T1000 (cell line): ENCODE measurements around the gene UNC93A.
"Not testable (repeated sequence)": the region's sequence is repeated elsewhere in the genome, so short reads cannot be mapped to it uniquely, and the experiment has no call there.

Experiments used
- DNase-seq: peaks from one replicate; lab custom pipeline; 2025; ENCODE audit warnings: mixed read lengths; lab: John Stamatoyannopoulos, UW

Gene UNC93A

DNA sequence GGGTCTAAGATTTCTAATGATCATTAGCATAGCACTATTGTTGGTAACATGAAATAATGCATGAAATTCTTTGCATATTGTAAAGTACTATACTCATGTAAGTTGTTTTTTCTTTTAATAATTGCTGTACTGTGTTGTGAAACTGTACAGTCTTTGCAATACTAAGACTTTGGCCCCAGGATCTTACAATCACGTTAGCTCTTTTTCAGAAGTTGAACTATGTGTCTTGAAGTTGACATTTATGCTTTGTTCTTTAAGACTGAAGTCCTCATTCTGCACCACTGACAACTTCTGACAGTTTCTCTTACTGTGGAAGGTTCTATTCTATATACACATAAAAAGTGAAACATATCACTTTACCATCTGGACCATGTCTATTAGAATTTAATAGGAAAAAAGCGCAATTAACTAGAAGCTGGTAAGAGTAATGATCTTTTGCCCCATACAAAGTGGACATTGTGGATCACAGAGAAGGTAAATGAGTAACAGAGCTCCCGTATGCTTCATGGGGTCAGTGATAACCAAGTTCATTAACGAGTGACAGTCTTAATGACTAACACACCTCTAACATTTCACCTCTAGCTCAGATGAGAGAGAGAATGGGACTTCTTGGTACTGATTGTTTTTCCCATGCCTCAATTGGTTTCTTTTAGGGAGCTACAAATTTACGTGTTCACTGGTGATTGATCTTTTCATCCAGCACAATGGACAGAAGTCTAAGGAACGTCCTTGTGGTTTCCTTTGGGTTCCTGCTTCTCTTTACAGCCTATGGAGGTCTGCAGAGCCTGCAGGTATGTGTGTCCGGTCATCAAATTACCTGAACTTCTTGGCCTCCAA, at the start of gene UNC93A:
UNC93A (plus strand) TSS at position 530 of the 837 bp plus-strand sequence; CDS start at position 705, 175 bp downstream.
- DNase-seq = no peak

- DNase-seq = not testable (repeated sequence)
Observed at GRCh38 chr6:167241321-167242134, 49.6 kb upstream of the UNC93A start.

GRCh38 chr6:167242135-167242506, 49.0 kb upstream of the UNC93A start:
- not testable (repeated sequence) for DNase-seq

- DNase-seq = not testable (repeated sequence)
Observed at GRCh38 chr6:167242511-167243051, 48.5 kb upstream of the UNC93A start.

DNA sequence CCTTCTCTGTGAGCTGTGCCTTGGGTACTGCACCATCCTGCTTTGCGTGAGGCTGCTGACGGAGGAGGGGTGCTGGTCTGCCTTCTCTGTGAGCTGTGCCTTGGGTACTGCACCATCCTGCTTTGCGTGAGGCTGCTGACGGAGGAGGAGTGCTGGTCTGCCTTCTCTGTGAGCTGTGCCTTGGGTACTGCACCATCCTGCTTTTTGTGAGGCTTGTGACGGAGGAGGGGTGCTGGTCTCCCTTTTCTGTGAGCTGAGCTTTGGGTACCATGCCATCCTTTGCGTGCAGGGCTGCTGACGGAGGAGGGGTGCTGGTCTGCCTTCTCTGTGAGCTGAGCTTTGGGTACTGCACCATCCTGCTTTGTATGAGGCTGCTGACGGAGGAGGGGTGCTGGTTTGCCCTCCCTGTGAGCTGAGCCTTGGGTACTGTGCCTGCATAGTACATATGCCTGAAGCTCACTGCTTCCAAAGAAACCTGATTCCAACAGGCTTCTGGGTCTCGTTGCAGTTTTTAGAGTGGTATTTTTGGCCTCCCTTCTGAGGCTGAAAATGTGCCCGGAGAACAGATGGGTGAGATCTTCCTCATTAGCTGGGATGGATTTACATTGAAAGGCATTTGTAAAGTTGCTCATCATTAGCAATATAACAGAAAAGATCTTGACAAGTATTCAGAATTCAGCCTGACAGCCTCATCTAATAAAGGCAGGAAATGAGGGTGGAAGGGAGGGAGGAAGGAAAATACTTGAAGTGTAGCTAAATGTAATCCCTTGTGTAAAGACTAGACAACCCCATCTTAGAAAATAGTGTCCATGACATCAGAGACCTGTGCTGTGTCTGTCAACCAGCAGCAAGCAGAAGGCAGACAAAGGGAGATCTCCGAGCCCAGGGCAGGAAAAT, 46.8 kb upstream of the UNC93A start:
- DNase-seq = no peak

- DNase-seq = no peak
Observed at GRCh38 chr6:167244991-167245390, 46.1 kb upstream of the UNC93A start.

GRCh38 chr6:167245591-167245990, 45.5 kb upstream of the UNC93A start:
- no peak for DNase-seq

- DNase-seq = no peak
Observed at GRCh38 chr6:167247814-167248595, 43.1 kb upstream of the UNC93A start.

DNA sequence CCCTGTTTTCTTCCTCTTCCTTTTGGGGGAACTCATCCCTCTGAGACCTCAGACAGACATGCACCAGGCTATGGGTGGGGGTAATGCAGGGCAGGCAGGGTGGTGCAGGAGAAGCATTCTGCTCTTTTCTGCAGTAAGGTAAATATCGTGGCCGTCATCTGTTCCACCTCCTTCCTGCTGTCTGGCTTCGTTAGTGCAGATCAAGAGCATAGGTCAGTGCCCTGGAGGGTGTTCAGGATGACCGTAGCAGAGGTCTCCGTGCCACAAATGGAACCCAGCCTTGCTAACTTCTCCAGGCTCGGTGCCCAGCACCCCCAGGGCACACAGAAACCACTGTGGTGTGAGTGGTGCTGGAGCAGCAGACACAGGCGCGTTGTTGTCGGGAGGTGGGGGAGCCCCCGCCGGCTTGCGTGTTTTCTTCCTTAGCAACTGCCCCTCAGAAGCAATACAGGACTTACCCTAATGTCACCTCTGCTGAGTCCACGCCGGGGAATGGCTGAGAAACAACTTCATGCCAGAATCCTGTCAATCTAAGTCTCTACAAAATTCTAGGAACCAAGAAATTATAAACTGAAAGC, 42.1 kb upstream of the UNC93A start:
- DNase-seq = not testable (repeated sequence)

DNA sequence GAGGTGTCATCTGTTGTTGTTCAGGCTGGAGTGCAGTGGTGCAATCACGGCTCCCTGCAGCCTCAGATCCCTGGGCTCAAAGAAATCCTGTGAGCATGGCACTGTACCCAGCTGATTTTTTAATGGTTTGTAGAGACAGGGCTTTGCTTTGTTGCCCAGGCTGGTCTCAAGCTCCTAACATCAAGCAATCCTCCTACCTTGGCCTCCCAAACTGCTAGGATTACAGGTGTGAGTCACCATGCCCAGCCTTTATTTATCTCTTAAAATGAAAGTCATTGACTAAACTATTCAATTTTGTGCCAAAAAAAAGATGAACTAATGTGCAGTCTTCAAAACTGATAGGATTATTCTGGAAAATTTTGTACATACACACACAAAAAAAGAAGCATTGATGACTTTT, 38.8 kb upstream of the UNC93A start:
- no peak for DNase-seq

DNA sequence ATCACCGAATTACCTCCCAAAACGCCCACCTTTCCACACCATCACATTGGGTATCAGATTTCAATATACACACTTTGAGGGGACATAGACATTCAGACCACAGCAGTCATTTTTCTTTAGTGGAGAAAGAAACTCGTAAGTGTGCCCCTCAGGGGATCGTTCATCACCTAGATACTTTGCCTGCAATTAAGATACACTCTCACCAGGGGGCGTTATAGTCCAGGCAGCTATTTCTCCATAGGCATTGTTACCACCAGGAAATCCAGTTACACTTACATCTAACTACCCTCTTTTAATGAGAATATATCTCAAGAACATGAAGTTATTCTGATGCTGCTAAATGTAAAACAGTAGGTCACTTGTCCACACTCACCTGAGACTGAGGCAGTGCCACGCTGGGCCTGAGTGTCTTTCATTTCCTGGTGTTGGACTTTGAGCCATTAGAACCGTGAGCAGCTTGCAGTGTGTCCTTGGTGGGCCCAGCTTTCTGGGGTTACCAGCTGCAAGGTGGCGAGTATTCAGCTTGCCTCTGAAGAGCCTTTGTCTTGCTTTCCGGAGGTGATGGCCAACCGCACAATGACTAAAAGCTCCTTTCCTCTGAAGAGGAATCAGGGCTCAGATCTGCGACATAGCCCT, 35.1 kb upstream of the UNC93A start:
- DNase-seq = no peak

GRCh38 chr6:167258646-167259045, 32.5 kb upstream of the UNC93A start:
- DNase-seq = no peak

GRCh38 chr6:167266057-167266829, 24.9 kb upstream of the UNC93A start:
- DNase-seq = not testable (repeated sequence)

GRCh38 chr6:167266830-167267555, 24.1 kb upstream of the UNC93A start:
- DNase-seq = no peak

- DNase-seq = not testable (repeated sequence)
Observed at GRCh38 chr6:167267556-167267898, 23.6 kb upstream of the UNC93A start.

DNA sequence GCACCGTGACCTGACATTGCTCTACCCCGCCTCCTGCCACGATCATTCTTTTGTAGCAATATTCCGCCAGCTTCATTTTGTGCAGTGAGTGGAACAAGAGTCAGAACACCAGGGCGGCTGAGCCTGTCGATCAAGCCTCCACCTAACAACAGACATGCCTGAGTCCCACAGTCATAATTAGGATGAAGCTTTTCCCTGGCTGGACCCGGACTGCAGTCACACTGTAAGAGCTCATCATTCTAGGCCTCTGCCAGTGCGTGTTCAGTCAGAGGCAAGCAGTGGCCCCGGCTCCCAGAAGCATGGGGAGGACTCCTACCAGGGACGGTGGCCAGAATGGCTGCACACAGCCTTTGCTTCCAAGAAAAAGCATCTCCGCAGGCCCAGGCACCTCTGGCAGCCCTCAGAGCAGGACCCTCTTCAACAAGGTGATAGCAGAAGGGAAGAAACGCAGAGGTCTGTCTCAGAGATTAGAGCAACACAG, 23.2 kb upstream of the UNC93A start:
- DNase-seq = no peak

DNA sequence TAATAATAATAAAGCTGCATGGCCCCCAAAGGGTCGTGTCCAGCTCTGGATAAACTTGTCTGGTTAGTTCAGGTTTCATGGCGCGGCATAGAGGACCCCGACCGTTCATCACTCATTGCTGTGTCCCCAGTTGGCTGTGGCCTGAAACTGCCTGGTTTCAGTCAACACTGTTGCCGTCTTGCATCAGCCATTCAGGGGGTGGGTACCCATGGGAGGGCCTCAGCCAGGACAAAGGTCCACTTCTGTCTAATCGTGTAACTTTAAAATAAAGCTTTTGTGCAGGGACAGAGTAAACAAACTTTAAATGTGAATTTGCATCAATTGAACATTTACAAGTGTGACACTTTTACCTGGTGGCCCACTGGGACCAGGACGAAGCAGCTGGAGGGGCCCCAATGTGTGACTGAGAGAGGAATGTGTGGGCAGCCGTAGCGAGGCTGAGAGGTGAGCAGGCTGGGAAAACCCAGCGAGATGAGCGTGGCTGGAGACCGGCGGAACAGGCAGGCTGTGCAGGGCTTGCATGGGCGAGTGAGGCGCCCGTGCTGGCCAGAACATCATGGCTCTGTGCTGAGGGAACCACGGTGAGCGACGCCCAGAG, 22.3 kb upstream of the UNC93A start:
- DNase-seq = no peak
